Stimulated activated naive CD8-positive, alpha-beta T cell treated with anti-CD3 and anti-CD28 coated beads, Interleukin-15, Interleukin-2, amounts not matched to agents 100 ng/mL and 50 ng/mL, for 24 hours (primary cell): ENCODE measurements around the gene ARHGEF39.
"Not testable (repeated sequence)": the region's sequence is repeated elsewhere in the genome, so short reads cannot be mapped to it uniquely, and the experiment has no call there.

ENCODE experiments used
- H3K27ac Mint-ChIP-seq: one replicate; pipeline ENCODE4 v1.8.0; 2021; ENCODE audit warnings: mild to moderate bottlenecking, mixed read lengths
- H3K27me3 Mint-ChIP-seq: one replicate; pipeline ENCODE4 v1.8.0; 2021; ENCODE audit warnings: mixed read lengths
- H3K36me3 Mint-ChIP-seq: one replicate; pipeline ENCODE4 v1.8.0; 2021; ENCODE audit warnings: low read depth, mixed read lengths
- H3K4me1 Mint-ChIP-seq: one replicate; pipeline ENCODE4 v1.8.0; 2021; ENCODE audit warnings: low read depth, mixed read lengths
- H3K4me3 Mint-ChIP-seq: one replicate; pipeline ENCODE4 v1.8.0; 2021; ENCODE audit warnings: mild to moderate bottlenecking, mixed read lengths
- H3K9me3 Mint-ChIP-seq: one replicate; pipeline ENCODE4 v1.8.0; 2021; ENCODE audit warnings: mixed read lengths

ARHGEF39 gene

GRCh38 chr9:35616681-35617459 lies 48.1 kb downstream of the ARHGEF39 start:
- Mint-ChIP-seq H3K4me1 (peaks cover 64% of the 10 kb centered on the region), H3K9me3 (no peaks in the 10 kb centered on the region), H3K36me3 (no peaks in the 10 kb centered on the region), H3K4me3 (peak overlapping the region; percentile 84), H3K27ac (peak overlapping the region; percentile 95), H3K27me3 (no peaks in the 10 kb centered on the region)

GRCh38 chr9:35615981-35616680 lies 48.9 kb downstream of the ARHGEF39 start:
- Mint-ChIP-seq H3K27ac (peak overlapping the region; percentile 95), H3K9me3 (no peaks in the 10 kb centered on the region), H3K27me3 (no peaks in the 10 kb centered on the region), H3K36me3 (no peaks in the 10 kb centered on the region), H3K4me1 (peaks cover 63% of the 10 kb centered on the region), H3K4me3 (peak overlapping the region; percentile 84)

GRCh38 chr9:35612843-35613242 lies 52.2 kb downstream of the ARHGEF39 start:
- Mint-ChIP-seq H3K9me3 (no peaks in the 10 kb centered on the region), H3K27ac (no peak overlapping the region), H3K27me3 (no peaks in the 10 kb centered on the region), H3K36me3 (peaks cover 12% of the 10 kb centered on the region), H3K4me3 (no peak overlapping the region), H3K4me1 (peaks cover 30% of the 10 kb centered on the region)

DNA sequence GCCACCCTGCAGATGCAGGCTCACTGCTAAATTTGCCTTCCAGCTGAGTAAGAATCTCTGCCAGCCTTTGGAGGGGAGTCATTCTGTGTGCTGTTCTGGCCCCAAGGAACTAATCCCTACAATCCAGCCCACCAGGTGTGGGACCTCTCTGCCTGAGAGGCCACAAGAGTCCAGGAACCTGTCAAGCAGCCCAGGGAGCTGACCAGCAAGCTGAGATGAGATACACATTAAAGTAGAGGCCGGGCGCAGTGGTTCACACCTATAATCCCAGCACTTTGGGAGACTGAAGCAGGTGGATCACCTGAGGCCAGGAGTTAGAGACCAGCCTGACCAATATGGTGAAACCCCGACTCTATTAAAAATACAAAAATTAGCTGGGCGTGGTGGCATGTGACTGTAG lies 52.9 kb downstream of the ARHGEF39 start:
- not testable (repeated sequence) for H3K9me3 Mint-ChIP-seq, H3K27me3 Mint-ChIP-seq, H3K4me3 Mint-ChIP-seq, H3K27ac Mint-ChIP-seq
- Mint-ChIP-seq H3K36me3 (peaks cover 18% of the 10 kb centered on the region), H3K4me1 (peaks cover 24% of the 10 kb centered on the region)

- H3K27ac Mint-ChIP-seq = peak overlapping the region; percentile 43
- H3K4me1 Mint-ChIP-seq = peaks cover 24% of the 10 kb centered on the region
- H3K36me3 Mint-ChIP-seq = peaks cover 22% of the 10 kb centered on the region
- no peak overlapping the region for H3K4me3 Mint-ChIP-seq
- no peaks in the 10 kb centered on the region for H3K9me3 Mint-ChIP-seq
- no peaks in the 10 kb centered on the region for H3K27me3 Mint-ChIP-seq
Measured at GRCh38 chr9:35611230-35611797, 53.7 kb downstream of the ARHGEF39 start.

- no peaks in the 10 kb centered on the region for H3K27me3 Mint-ChIP-seq
- no peak overlapping the region for H3K4me3 Mint-ChIP-seq
- peaks cover 20% of the 10 kb centered on the region for H3K4me1 Mint-ChIP-seq
- no peaks in the 10 kb centered on the region for H3K9me3 Mint-ChIP-seq
- H3K27ac Mint-ChIP-seq = no peak overlapping the region
- H3K36me3 Mint-ChIP-seq = peaks cover 22% of the 10 kb centered on the region
Measured at GRCh38 chr9:35609820-35610163, 55.2 kb downstream of the ARHGEF39 start.
